ENCODE measurements around the gene GNAS. TPM values are rescaled to one million over a fixed set of nuclear protein-coding genes. Genes with fewer than 3 reads are reported as not detected.

The GNAS gene
- total RNA-seq, 1 donor from 2014 or later = 875 TPM

- Histone ChIP-seq H3K4me1 (peaks cover 74% of the 10 kb centered on the region), H3K27me3 (no peaks in the 10 kb centered on the region), H3K27ac (no peak overlapping the region), H3K4me3 (no peak overlapping the region), H3K36me3 (peaks cover 0 to 60% of the 10 kb centered on the region in 2 donors), H3K9me3 (no peaks in the 10 kb centered on the region)
- DNase-seq (ENCODE audit: extremely low spot score in 2 of 2) = no peak
- intact Hi-C loops (cut with DNase I) = no loop called here
- no peak for TF ChIP-seq POLR2AphosphoS5 (IDR thresholded peaks at IDR 0.05; ENCODE audit: insufficient read depth in 1 of 2, low read depth in 1 of 2)
- no peak for TF ChIP-seq POLR2A (IDR thresholded peaks at IDR 0.05)
- no peak for TF ChIP-seq CTCF (IDR thresholded peaks at IDR 0.05)
Measured at GRCh38 chr20:58901488-58902402, 49.2 kb downstream of the GNAS start.

GRCh38 chr20:58903614-58904013, 51.1 kb downstream of the GNAS start:
- peaks cover 74% of the 10 kb centered on the region for H3K4me1 ChIP-seq
- intact Hi-C loops (cut with DNase I) = no loop called here
- no peak for DNase-seq (ENCODE audit: extremely low spot score in 2 of 2)
- TF ChIP-seq POLR2A (IDR thresholded peaks at IDR 0.05) = no peak
- no peak for TF ChIP-seq CTCF (IDR thresholded peaks at IDR 0.05)
- TF ChIP-seq POLR2AphosphoS5 (IDR thresholded peaks at IDR 0.05; ENCODE audit: insufficient read depth in 1 of 2, low read depth in 1 of 2) = no peak
- no peaks in the 10 kb centered on the region for H3K9me3 ChIP-seq
- H3K36me3 ChIP-seq = peaks cover 0 to 59% of the 10 kb centered on the region in 2 donors
- no peak overlapping the region for H3K27ac ChIP-seq
- no peak overlapping the region for H3K4me3 ChIP-seq
- H3K27me3 ChIP-seq = no peaks in the 10 kb centered on the region

GRCh38 chr20:58905236-58905635, 52.7 kb downstream of the GNAS start:
- intact Hi-C loops (cut with DNase I) = no loop called here
- Histone ChIP-seq H3K27ac (peak overlapping the region; percentile 23), H3K27me3 (no peaks in the 10 kb centered on the region), H3K4me1 (peaks cover 65% of the 10 kb centered on the region), H3K4me3 (no peak overlapping the region), H3K9me3 (no peaks in the 10 kb centered on the region), H3K36me3 (peaks cover 5 to 64% of the 10 kb centered on the region in 2 donors)
- no peak for TF ChIP-seq POLR2AphosphoS5 (IDR thresholded peaks at IDR 0.05; ENCODE audit: insufficient read depth in 1 of 2, low read depth in 1 of 2)
- no peak for TF ChIP-seq CTCF (IDR thresholded peaks at IDR 0.05)
- no peak for TF ChIP-seq POLR2A (IDR thresholded peaks at IDR 0.05)
- DNase-seq (ENCODE audit: extremely low spot score in 2 of 2) = no peak

- DNase-seq (ENCODE audit: extremely low spot score in 2 of 2) = no peak
- no peak overlapping the region for H3K4me3 ChIP-seq
- intact Hi-C loops (cut with DNase I) = no loop called here
- no peaks in the 10 kb centered on the region for H3K27me3 ChIP-seq
- no peaks in the 10 kb centered on the region for H3K9me3 ChIP-seq
- peak overlapping the region; percentile 73 for H3K27ac ChIP-seq
- peaks cover 58% of the 10 kb centered on the region for H3K4me1 ChIP-seq
- TF ChIP-seq CTCF (IDR thresholded peaks at IDR 0.05) (no peak), POLR2A (IDR thresholded peaks at IDR 0.05) (no peak), POLR2AphosphoS5 (IDR thresholded peaks at IDR 0.05; ENCODE audit: insufficient read depth in 1 of 2, low read depth in 1 of 2) (no peak)
- peaks cover 5 to 73% of the 10 kb centered on the region in 2 donors for H3K36me3 ChIP-seq
Measured at GRCh38 chr20:58906111-58906510, 53.6 kb downstream of the GNAS start.

- peaks cover 51% of the 10 kb centered on the region for H3K4me1 ChIP-seq
- H3K36me3 ChIP-seq = peaks cover 5 to 76% of the 10 kb centered on the region in 2 donors
- peak overlapping the region; percentile 73 for H3K27ac ChIP-seq
- intact Hi-C loops (cut with DNase I) = no loop called here
- TF ChIP-seq POLR2AphosphoS5 (IDR thresholded peaks at IDR 0.05; ENCODE audit: insufficient read depth in 1 of 2, low read depth in 1 of 2) = no peak
- no peak for TF ChIP-seq CTCF (IDR thresholded peaks at IDR 0.05)
- no peak for TF ChIP-seq POLR2A (IDR thresholded peaks at IDR 0.05)
- no peak for DNase-seq (ENCODE audit: extremely low spot score in 2 of 2)
- H3K27me3 ChIP-seq = no peaks in the 10 kb centered on the region
- no peaks in the 10 kb centered on the region for H3K9me3 ChIP-seq
- H3K4me3 ChIP-seq = no peak overlapping the region
Measured at GRCh38 chr20:58906894-58907293, 54.4 kb downstream of the GNAS start.

All from vagina (tissue), 2 donors.